HCT116 (cell line): Measurements from ENCODE around the gene HOXD13. TPM values are rescaled to one million over a fixed set of nuclear protein-coding genes. Genes with fewer than 3 reads are reported as not detected.

ENCODE experiments used
- ATAC-seq: fragments of 200-7000 bp; cut with Tn5 transposase; 2 replicates; pipeline ENCODE4 v1.9.1; 2020; ENCODE audit warnings: mild to moderate bottlenecking, moderate library complexity
- BruUV-seq: library from RNA; stranded (reverse); fragments of 400-500 nt; replicated peaks from 2 replicates; lab custom pipeline; 2021; lab: Mats Ljungman, UMichigan
- CTCF ChIA-PET: fragments of 300-600 bp; sonication (Branson Sonifier 250); formaldehyde crosslinking; loops from one replicate; lab custom pipeline; 2021; ENCODE audit warnings: antibody characterized with exemption; lab: Charles Lee
- POLR2A ChIA-PET: fragments of 300-600, 350-600 bp; sonication (Branson Sonifier 250); formaldehyde crosslinking; loops from one replicate; lab custom pipeline; 2021; ENCODE audit warnings: antibody characterized with exemption; lab: Charles Lee
- RAD21 ChIA-PET, 2 experiments: fragments of 300-600 bp; sonication (Branson Sonifier 250); formaldehyde crosslinking; loops; one replicate each; lab custom pipeline; 2023; ENCODE audit warnings: low total read pairs in 2 of 2; ENCODE audit not compliant: uncharacterized antibody in 2 of 2, unreplicated experiment in 2 of 2, low non-redundant PET in 1 of 2; lab: Charles Lee
- DNase-seq: peaks from one replicate; pipeline ENCODE4 v3.0.0-alpha.2; 2010; ENCODE audit warnings: low read depth, low spot score
- H2AFZ ChIP-seq: fragments of 200-600 bp; shearing (Covaris generic), sonication (generic); 2 replicates; pipeline ENCODE4 v1.6.1; 2017; ENCODE audit warnings: low read depth, mixed run types, mixed read lengths, antibody characterized with exemption, low read length; ENCODE audit not compliant: poor library complexity, severe bottlenecking
- H3K27ac ChIP-seq: 2 replicates; pipeline ENCODE4 v1.5.1; 2012; ENCODE audit warnings: low read depth, low read length
- H3K27me3 ChIP-seq: fragments of 200-600 bp; sonication (generic); 2 replicates; pipeline ENCODE4 v1.6.1; 2016; ENCODE audit warnings: mixed run types, low read length, mixed read lengths; ENCODE audit not compliant: insufficient read depth
- H3K36me3 ChIP-seq, 2 experiments: fragments of 200-500 bp in 1 of 2; fragments of 200-600 bp in 1 of 2; sonication (Bioruptor generic) in 1 of 2; sonication (generic) in 1 of 2; 2 replicates each; pipeline versions ENCODE4 v1.5.1 to v1.6.1; 2014 to 2016; ENCODE audit warnings: low read length in 2 of 2, inconsistent platforms in 1 of 2, mixed read lengths in 1 of 2, mixed run types in 1 of 2; ENCODE audit not compliant: insufficient read depth in 2 of 2, control insufficient read depth in 1 of 2
- H3K4me1 ChIP-seq, 2 experiments: fragments of 200-600 bp in 1 of 2; sonication (generic) in 1 of 2; 2 replicates each; pipeline versions ENCODE4 v1.5.1 to v1.6.1; 2012 to 2017; ENCODE audit warnings: low read length in 2 of 2, inconsistent platforms in 1 of 2, mild to moderate bottlenecking in 1 of 2, mixed read lengths in 1 of 2, mixed run types in 1 of 2, moderate library complexity in 1 of 2; ENCODE audit not compliant: insufficient read depth in 2 of 2, control insufficient read depth in 1 of 2
- H3K4me2 ChIP-seq: fragments of 200-600 bp; sonication (generic); 2 replicates; pipeline ENCODE4 v1.6.1; 2017; ENCODE audit warnings: mixed run types, low read length, mixed read lengths
- H3K4me3 ChIP-seq, 2 experiments: fragments of 200-600 bp in 1 of 2; sonication (generic) in 1 of 2; replicated peaks in 1 of 2; 2 replicates each; pipeline ENCODE4 v1.5.1; 2011 to 2016; ENCODE audit warnings: low read length in 2 of 2, control low read depth in 1 of 2, low read depth in 1 of 2, mild to moderate bottlenecking in 1 of 2, mixed read lengths in 1 of 2, mixed run types in 1 of 2
- H3K79me2 ChIP-seq: fragments of 200-600 bp; sonication (generic); 2 replicates; pipeline ENCODE4 v1.6.1; 2017; ENCODE audit warnings: mild to moderate bottlenecking, mixed run types, low read length, moderate library complexity, mixed read lengths; ENCODE audit not compliant: insufficient read depth
- H3K9ac ChIP-seq: fragments of 200-600 bp; sonication (generic); 2 replicates; pipeline ENCODE4 v1.6.1; 2016; ENCODE audit warnings: low read length, mixed read lengths
- H3K9me2 ChIP-seq: fragments of 200-600 bp; sonication (generic), shearing (Covaris generic); 2 replicates; pipeline ENCODE4 v1.6.1; 2017; ENCODE audit warnings: mixed run types, mild to moderate bottlenecking, moderate library complexity; ENCODE audit not compliant: insufficient read depth
- H3K9me3 ChIP-seq, 2 experiments: fragments of 200-500 bp in 1 of 2; fragments of 200-600 bp in 1 of 2; sonication (Bioruptor generic) in 1 of 2; sonication (generic) in 1 of 2; 2 replicates each; pipeline ENCODE4 v1.6.1; 2014 to 2017; ENCODE audit warnings: low read length in 2 of 2, mixed read lengths in 2 of 2, inconsistent platforms in 1 of 2, low read depth in 1 of 2, mild to moderate bottlenecking in 1 of 2, mixed run types in 1 of 2, moderate library complexity in 1 of 2; ENCODE audit not compliant: control insufficient read depth in 1 of 2, insufficient read depth in 1 of 2
- H4K20me1 ChIP-seq: fragments of 200-600 bp; sonication (generic), shearing (Covaris generic); 2 replicates; pipeline ENCODE4 v1.6.1; 2017; ENCODE audit warnings: mixed run types, mild to moderate bottlenecking, moderate library complexity; ENCODE audit not compliant: insufficient read depth
- CBX3 ChIP-seq: IDR thresholded peaks from 2 replicates; pipeline ENCODE4 v1.6.1; 2012; ENCODE audit warnings: low read depth
- CEBPB ChIP-seq: IDR thresholded peaks from 2 replicates; pipeline ENCODE4 v1.6.1; 2012; ENCODE audit warnings: low read depth
- CTCF ChIP-seq, 3 experiments: fragments of 200-600 bp in 1 of 3; sonication (generic) in 1 of 3; IDR thresholded peaks in 2 of 3; conservative IDR thresholded peaks in 1 of 3; 2 replicates each; pipeline ENCODE4 v1.5.1; 2012 to 2017; ENCODE audit warnings: low read depth in 2 of 3, low read length in 2 of 3, antibody characterized with exemption in 1 of 3, borderline replicate concordance in 1 of 3, control low read depth in 1 of 3, mild to moderate bottlenecking in 1 of 3, mixed read lengths in 1 of 3, mixed run types in 1 of 3, moderate library complexity in 1 of 3; ENCODE audit not compliant: insufficient read depth in 1 of 3
- ELF1 ChIP-seq: IDR thresholded peaks from 2 replicates; pipeline ENCODE4 v1.6.1; 2012; ENCODE audit warnings: low read depth, borderline replicate concordance
- EZH2phosphoT487 ChIP-seq: fragments of 200-600 bp; IDR thresholded peaks from 2 replicates; pipeline ENCODE4 v1.6.1; 2018; ENCODE audit warnings: antibody characterized with exemption, borderline replicate concordance
- POLR2A ChIP-seq: IDR thresholded peaks from 2 replicates; pipeline ENCODE4 v1.7.0; 2011; ENCODE audit warnings: borderline replicate concordance; ENCODE audit not compliant: insufficient read depth, insufficient read length; ENCODE audit errors: extremely low read depth
- POLR2AphosphoS5 ChIP-seq: IDR thresholded peaks from 2 replicates; pipeline ENCODE4 v1.6.1; 2011; ENCODE audit warnings: mild to moderate bottlenecking, low read depth, low read length, moderate library complexity
- RAD21 ChIP-seq: IDR thresholded peaks from 2 replicates; pipeline ENCODE4 v1.6.1; 2012; ENCODE audit warnings: low read depth, mild to moderate bottlenecking
- SIN3A ChIP-seq: IDR thresholded peaks from 2 replicates; pipeline ENCODE4 v1.6.1; 2012; ENCODE audit warnings: low read depth
- SRF ChIP-seq: IDR thresholded peaks from 2 replicates; pipeline ENCODE4 v1.6.1; 2012; ENCODE audit warnings: low read depth
- TCF7L2 ChIP-seq: IDR thresholded peaks from 2 replicates; pipeline ENCODE4 v1.7.0; 2011; ENCODE audit warnings: borderline replicate concordance, inconsistent platforms; ENCODE audit not compliant: insufficient read depth, insufficient read length; ENCODE audit errors: extremely low read depth
- YY1 ChIP-seq: IDR thresholded peaks from 2 replicates; pipeline ENCODE4 v1.6.1; 2011; ENCODE audit warnings: low read length, low read depth, moderate library complexity, mild to moderate bottlenecking; ENCODE audit not compliant: insufficient replicate concordance; ENCODE audit errors: extremely low read depth
- ZFX ChIP-seq: fragments of 450-650 bp; IDR thresholded peaks from 2 replicates; pipeline ENCODE4 v1.6.1; 2017
- intact Hi-C: fragments of 100-400 bp; cut with micrococcal nuclease; formaldehyde crosslinking; loops from 2 replicates; pipeline ENCODE4 v1.10.0; 2022
- total RNA-seq: library from RNA; stranded (reverse); gene quantifications from one replicate; pipeline ENCODE4 v1.2.1, GENCODE V29; 2021; ENCODE audit not compliant: unreplicated experiment
- TF ChIP-seq, protein P1 (sequence below): IDR thresholded peaks from 2 replicates; pipeline ENCODE4 v1.6.1; 2011; ENCODE audit warnings: mild to moderate bottlenecking, low read length, moderate library complexity; ENCODE audit not compliant: insufficient replicate concordance; ENCODE audit errors: extremely low read depth

Gene HOXD13
- total RNA-seq, 1 experiment from 2014 or later = not detected

- POLR2A ChIA-PET = no interaction called here
These were observed 2.9 kb downstream of the HOXD13 start for GRCh38 chr2:176095421-176095820.

More at GRCh38 chr2:176095421-176095820, 2.9 kb downstream of the HOXD13 start:
- Histone ChIP-seq H3K4me1 (peaks cover 5 to 18% of the 10 kb centered on the region in 2 experiments; a peak in 3 of 4 replicates), H3K79me2 (no peaks in the 10 kb centered on the region), H3K27me3 (no peaks in the 10 kb centered on the region), H3K9me3 (no peaks in the 10 kb centered on the region), H3K9ac (no peak overlapping the region), H3K36me3 (no peaks in the 10 kb centered on the region), H3K4me2 (no peak overlapping the region), H3K9me2 (no peaks in the 10 kb centered on the region), H2AFZ (no peak overlapping the region), H3K4me3 (no peak overlapping the region), H3K27ac (no peak overlapping the region), H4K20me1 (no peaks in the 10 kb centered on the region)
- BruUV-seq = no TSS peak
- CTCF ChIA-PET = interaction anchor here (1.2 to 2.0 kb wide), 2 partner anchors 766 to 1065 kb away, joined by 3 to 9 read pairs; no protein-coding TSS in a partner anchor
- DNase-seq = no peak
- intact Hi-C loops = loop anchor here (5.0 kb wide), 1 partner anchor 1323 kb away; no protein-coding TSS in a partner anchor
- no peak for ATAC-seq
- RAD21 ChIA-PET = no interaction called here
- TF ChIP-seq CEBPB = no peak
- no peak for TF ChIP-seq ELF1
- no peak for TF ChIP-seq RAD21
- no peak for TF ChIP-seq POLR2A
- TF ChIP-seq ZFX = no peak
- TF ChIP-seq CTCF (IDR thresholded peaks at IDR 0.05 in 2 of 3, conservative IDR thresholded peaks at IDR 0.05 in 1 of 3; ENCODE audit: borderline replicate concordance in 1 of 3, insufficient read depth in 1 of 3, low read depth in 2 of 3, low read length in 2 of 3) = no peak
- TF ChIP-seq SRF = no peak
- no peak for TF ChIP-seq TCF7L2
- no peak for TF ChIP-seq YY1
- TF ChIP-seq CBX3 = no peak
- no peak for TF ChIP-seq SIN3A
- TF ChIP-seq EZH2phosphoT487 = no peak
- TF ChIP-seq, protein P1, sequence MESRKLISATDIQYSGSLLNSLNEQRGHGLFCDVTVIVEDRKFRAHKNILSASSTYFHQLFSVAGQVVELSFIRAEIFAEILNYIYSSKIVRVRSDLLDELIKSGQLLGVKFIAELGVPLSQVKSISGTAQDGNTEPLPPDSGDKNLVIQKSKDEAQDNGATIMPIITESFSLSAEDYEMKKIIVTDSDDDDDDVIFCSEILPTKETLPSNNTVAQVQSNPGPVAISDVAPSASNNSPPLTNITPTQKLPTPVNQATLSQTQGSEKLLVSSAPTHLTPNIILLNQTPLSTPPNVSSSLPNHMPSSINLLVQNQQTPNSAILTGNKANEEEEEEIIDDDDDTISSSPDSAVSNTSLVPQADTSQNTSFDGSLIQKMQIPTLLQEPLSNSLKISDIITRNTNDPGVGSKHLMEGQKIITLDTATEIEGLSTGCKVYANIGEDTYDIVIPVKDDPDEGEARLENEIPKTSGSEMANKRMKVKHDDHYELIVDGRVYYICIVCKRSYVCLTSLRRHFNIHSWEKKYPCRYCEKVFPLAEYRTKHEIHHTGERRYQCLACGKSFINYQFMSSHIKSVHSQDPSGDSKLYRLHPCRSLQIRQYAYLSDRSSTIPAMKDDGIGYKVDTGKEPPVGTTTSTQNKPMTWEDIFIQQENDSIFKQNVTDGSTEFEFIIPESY = no peak
- no peak for TF ChIP-seq POLR2AphosphoS5
